Right cardiac atrium (tissue), 5 donors: ENCODE measurements around the gene NACAD. TPM values are rescaled to one million over a fixed set of nuclear protein-coding genes. Genes with fewer than 3 reads are reported as not detected.

Experiments
- ATAC-seq, 2 donors: fragments of 200-7000 bp; cut with Tn5 transposase; one replicate each; pipeline versions ENCODE4 v1.8.0 to v1.9.1; 2020; ENCODE audit warnings: moderate library complexity in 2 of 2, mild to moderate bottlenecking in 1 of 2
- DNase-seq, 3 donors: peaks; one replicate each; pipeline ENCODE4 v3.0.0-alpha.2; 2020
- H3K27ac ChIP-seq: one replicate; pipeline ENCODE4 v1.5.1; 2013; ENCODE audit warnings: mild to moderate bottlenecking, low read length, control low read depth, moderate library complexity
- H3K27me3 ChIP-seq: one replicate; pipeline ENCODE4 v1.6.1; 2013; ENCODE audit not compliant: control insufficient read depth, insufficient read depth
- H3K4me1 ChIP-seq: one replicate; pipeline ENCODE4 v1.6.1; 2013; ENCODE audit warnings: low read length; ENCODE audit not compliant: control insufficient read depth, insufficient read depth
- H3K4me3 ChIP-seq: one replicate; pipeline ENCODE4 v1.5.1; 2013; ENCODE audit warnings: low read length, control low read depth
- H3K9me3 ChIP-seq: one replicate; pipeline ENCODE4 v1.6.1; 2013; ENCODE audit warnings: low read length; ENCODE audit not compliant: control insufficient read depth
- WGBS: extraction: QIAGEN DNeasy Blood & Tissue Kit; methylation state at CpG from one replicate; pipeline ENCODE4 v1.1.7; 2013; 5-methylcytosine and 5-hydroxymethylcytosine counted together
- intact Hi-C, 4 donors: fragments of 100-400 bp; cut with DNase I; formaldehyde crosslinking; loops; one replicate each; pipeline versions ENCODE4 v1.11.0 to v1.14.0; 2022 to 2023
- polyA plus RNA-seq: library from polyadenylated mRNA; stranded (reverse); fragments of 200-250 nt; gene quantifications from one replicate; pipeline ENCODE4 v1.2.3, GENCODE V29; 2013
- total RNA-seq, 4 donors: library from RNA; stranded (reverse); fragmentation: NEBNext Ultra II Directional; extraction: Animal tissue kit (Norgen Biotek cat#: 25700); gene quantifications; one replicate each; pipeline ENCODE4 v1.2.1, GENCODE V29; 2021
- donor health status: healthy with polysubstance abuse.
- donor health status: DM: no; HTN: yes; CAD: no.
- donor health status: DM: no; HTN: no; CAD: no.
- donor health status: DM: no; HTN: yes; CAD: no; lungs with severe emphysema.
- donor health status: DM: yes; HTN: yes; CAD: no.

The NACAD gene
- total and polyA plus RNA-seq, 5 donors: 3.2 to 6.5 (median 4.8) TPM

DNA sequence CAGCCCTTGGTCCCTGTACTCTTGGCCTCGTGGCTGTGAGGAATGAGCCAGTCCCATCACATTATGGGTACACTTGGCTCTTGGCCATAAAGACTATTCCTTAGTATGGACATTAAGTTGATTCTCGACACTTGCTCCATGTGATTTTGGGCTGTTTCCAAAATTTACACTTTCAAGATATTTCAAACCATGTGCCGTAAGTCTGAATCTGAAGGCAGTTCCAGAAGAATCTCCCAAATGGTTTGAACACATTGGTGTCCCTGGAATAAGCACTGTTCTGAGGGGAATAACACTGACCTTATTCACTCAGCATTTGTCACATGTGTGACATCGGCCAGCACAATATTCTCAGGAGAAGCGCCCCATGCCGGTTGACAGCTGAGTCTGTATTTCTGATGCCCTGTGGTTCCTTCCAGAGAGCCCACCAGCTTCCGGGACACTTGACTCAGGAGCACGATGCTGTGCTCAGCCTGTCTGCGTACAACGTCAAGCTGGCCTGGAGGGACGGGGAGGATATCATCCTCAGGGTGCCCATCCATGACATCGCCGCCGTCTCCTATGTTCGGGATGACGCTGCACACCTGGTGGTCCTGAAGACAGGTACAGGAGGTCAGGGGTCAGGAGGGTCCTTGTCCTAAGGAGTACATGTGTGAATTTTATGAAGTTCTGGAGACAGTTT is 24.6 kb downstream of the NACAD start:
- Histone ChIP-seq H3K27ac (no peak overlapping the region), H3K27me3 (no peaks in the 10 kb centered on the region), H3K9me3 (no peaks in the 10 kb centered on the region), H3K4me3 (no peak overlapping the region), H3K4me1 (no peaks in the 10 kb centered on the region)
- ATAC-seq (no peak), DNase-seq (no peak)
- intact Hi-C loops: no loop called here
- 86% methylated on average over 16 of the region's 16 CpGs for WGBS

DNA sequence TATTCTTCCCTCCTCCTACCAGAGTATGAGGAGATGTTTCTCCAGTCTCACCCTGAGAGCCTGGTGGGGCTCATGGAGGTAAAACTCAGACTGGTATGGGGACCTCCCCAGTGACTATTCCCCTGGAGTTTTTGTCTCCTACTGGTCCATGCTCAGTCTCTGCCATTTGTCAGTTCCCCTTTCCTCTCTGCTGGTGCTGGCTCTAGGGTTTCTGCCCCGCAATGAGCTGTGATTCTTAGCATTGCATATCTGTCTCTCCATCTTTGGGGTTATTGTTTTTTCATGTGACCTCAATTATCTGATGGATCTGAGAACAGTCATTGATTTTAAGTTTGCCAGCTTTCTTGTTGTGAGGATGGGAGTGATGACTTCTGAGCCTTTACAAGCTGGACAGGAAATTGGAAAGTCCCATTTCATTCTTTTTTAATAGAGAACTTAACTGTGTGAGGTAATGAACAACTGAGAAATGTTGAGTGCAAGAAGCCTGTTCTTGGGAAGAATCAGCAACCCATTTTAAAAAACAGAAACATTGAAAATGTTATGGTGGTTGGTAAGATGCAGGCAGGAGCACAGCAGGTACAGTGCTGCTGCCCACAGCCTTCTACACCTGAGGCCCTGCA is 26.9 kb downstream of the NACAD start:
- ATAC-seq: no peak
- H3K27ac ChIP-seq: no peak overlapping the region
- intact Hi-C loops: no loop called here

DNA sequence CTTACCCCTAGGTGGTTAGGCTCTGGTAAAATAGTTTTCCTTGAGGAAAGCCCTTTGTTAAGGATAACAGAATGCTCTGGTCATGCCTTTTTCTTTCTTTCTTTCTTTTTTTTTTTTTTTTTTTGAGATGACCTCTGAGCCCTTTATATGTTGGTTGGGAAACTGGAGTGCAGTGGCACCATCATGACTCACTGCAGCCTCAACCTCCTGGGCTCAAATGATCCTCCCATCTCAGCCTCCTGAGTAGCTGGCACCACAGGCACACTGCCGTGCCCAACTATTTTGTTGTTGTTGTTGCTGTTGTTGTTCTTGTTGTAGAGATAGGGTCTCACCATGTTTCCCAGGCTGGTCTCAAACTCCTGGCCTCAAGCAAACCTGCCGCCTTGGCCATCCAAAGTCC is 27.4 kb downstream of the NACAD start:
- ATAC-seq (no peak), DNase-seq (no peak)
- Histone ChIP-seq H3K27ac (no peak overlapping the region), H3K27me3 (no peaks in the 10 kb centered on the region), H3K4me1 (no peaks in the 10 kb centered on the region), H3K9me3 (no peaks in the 10 kb centered on the region), H3K4me3 (no peak overlapping the region)
- 95% methylated on average over 2 of the region's 2 CpGs for WGBS
- intact Hi-C loops: no loop called here

More for the DNA sequence above, 26.9 kb downstream of the NACAD start:
- 89% methylated on average over 1 of the region's 1 CpG for WGBS
- Histone ChIP-seq H3K4me1 (no peaks in the 10 kb centered on the region), H3K9me3 (no peaks in the 10 kb centered on the region), H3K27me3 (no peaks in the 10 kb centered on the region), H3K4me3 (no peak overlapping the region)
- no peak for DNase-seq

DNA sequence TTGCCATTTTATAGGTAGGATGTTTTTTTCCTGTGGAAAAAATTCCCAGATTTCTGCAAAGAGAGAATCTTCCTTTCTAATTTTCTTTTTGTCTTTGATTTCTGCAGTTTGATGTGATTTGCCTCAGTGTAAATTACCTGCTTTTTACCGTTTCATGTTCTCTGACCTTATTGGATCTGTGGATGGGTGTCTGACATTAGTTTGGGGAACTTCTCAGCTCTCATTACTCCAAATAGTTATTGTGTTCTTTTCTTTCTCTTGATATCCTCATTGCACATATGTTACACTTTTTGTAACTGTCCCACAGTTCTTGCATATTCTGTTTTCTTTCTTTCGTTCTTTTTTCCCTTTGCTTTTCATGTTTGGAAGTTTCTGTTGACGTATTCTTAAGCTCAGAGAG is 28.5 kb downstream of the NACAD start:
- 93% methylated on average over 3 of the region's 3 CpGs for WGBS
- Histone ChIP-seq H3K9me3 (no peaks in the 10 kb centered on the region), H3K27me3 (no peaks in the 10 kb centered on the region), H3K4me1 (no peaks in the 10 kb centered on the region), H3K4me3 (no peak overlapping the region), H3K27ac (no peak overlapping the region)
- DNase-seq (no peak), ATAC-seq (no peak)
- intact Hi-C loops: no loop called here

DNA sequence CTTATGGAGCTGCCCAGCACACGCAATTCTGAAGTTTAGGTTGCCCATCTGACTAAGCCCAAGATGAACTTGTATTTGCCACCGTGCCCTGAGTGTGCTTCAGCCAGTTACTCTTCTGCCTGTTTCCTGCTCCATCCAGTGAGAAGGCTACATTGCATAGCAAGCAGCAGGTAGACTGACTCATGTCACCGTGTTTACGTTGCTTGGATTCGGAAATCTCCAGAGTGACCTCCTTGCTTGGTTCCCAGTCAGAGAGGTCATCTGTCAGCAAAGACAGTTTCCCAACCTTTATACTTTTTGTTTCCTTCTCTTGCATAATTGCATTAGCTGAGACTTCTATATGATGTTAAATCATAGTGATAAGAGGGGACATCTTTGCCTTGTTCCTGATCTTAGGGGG is 30.9 kb downstream of the NACAD start:
- intact Hi-C loops: no loop called here
- Histone ChIP-seq H3K9me3 (no peaks in the 10 kb centered on the region), H3K27me3 (no peaks in the 10 kb centered on the region), H3K4me1 (no peaks in the 10 kb centered on the region), H3K27ac (no peak overlapping the region), H3K4me3 (no peak overlapping the region)
- no peak for DNase-seq
- 93% methylated on average over 5 of the region's 5 CpGs for WGBS
- no peak for ATAC-seq

DNA sequence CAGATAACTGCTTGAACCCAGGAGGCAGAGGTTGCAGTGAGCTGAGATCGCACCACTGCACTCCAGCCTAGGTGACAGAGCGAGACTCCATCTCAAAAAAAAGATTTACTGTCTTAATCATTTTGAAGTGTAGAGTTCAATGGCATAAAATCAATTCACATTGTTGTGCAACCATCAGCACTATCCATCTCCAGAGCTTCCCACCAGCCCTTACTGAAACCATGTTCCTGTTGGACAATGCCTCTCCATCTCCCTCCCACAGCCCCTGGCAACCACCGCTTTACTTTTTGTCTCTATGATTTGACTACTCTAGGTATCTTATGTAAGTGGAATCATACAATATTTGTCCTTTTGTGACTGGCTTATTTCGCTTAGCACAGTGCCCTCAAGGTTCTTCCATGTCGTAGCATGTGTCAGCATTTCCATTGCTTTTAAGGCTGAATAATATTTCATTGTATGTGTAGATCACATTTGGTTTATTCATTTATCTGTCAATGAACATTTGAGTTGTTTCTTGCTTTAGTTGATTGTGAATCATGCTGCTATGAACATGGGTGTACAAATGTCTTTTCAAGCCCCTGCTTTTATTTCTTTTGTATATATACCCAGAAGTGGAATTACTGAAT is 33.1 kb downstream of the NACAD start:
- Histone ChIP-seq H3K27me3 (no peaks in the 10 kb centered on the region), H3K27ac (no peak overlapping the region), H3K4me3 (no peak overlapping the region), H3K4me1 (no peaks in the 10 kb centered on the region), H3K9me3 (no peaks in the 10 kb centered on the region)
- DNase-seq (no peak), ATAC-seq (no peak)
- intact Hi-C loops: no loop called here
- 97% methylated on average over 5 of the region's 5 CpGs for WGBS

DNA sequence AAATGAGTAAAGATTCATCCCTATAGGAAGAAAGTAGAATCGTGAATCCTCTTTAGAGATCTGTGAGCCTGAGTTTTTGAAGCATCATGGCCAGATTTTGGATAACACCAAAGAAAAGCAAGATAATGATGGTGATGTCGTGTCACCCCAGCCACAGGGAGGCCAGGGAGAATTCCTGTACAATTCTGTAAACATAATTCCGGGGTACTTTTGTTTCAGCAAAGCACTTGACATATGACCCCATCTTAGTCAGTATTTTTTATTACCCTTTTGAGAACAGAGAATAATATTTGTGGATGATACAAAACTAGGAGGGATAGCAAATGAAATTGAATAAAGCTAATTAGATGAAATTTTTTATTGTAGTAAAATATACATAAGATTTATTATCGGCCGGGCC is 33.8 kb downstream of the NACAD start:
- WGBS: 88% methylated on average over 5 of the region's 5 CpGs
- no peak overlapping the region for H3K27ac ChIP-seq
- no peaks in the 10 kb centered on the region for H3K9me3 ChIP-seq
- DNase-seq: no peak
- intact Hi-C loops: no loop called here
- no peak overlapping the region for H3K4me3 ChIP-seq
- no peaks in the 10 kb centered on the region for H3K27me3 ChIP-seq
- ATAC-seq: no peak
- no peaks in the 10 kb centered on the region for H3K4me1 ChIP-seq

DNA sequence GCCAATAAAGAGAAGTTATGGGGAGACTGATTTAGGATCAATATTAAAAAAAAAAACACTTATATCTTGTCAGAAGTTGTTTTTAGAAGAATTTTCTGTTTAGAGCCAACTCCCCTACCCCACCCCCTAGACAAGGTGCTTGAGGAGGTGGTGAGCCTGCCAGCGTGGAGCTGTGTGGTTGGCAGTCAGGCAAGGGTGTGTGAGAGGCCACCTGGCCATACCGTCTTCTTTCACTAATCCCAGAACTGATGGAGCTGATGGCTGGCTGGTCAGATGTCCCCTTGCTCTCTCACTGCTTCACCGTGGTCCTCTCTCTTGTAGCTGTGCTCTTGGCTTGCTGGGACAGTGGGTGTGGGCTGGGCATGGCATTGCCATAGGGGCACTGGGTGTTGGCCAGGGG is 34.3 kb downstream of the NACAD start:
- WGBS: 95% methylated on average over 3 of the region's 3 CpGs
- Histone ChIP-seq H3K27me3 (no peaks in the 10 kb centered on the region), H3K9me3 (no peaks in the 10 kb centered on the region), H3K4me3 (no peak overlapping the region), H3K4me1 (no peaks in the 10 kb centered on the region), H3K27ac (no peak overlapping the region)
- ATAC-seq: peak; percentile 22 to 31
- intact Hi-C loops: no loop called here
- no peak for DNase-seq

DNA sequence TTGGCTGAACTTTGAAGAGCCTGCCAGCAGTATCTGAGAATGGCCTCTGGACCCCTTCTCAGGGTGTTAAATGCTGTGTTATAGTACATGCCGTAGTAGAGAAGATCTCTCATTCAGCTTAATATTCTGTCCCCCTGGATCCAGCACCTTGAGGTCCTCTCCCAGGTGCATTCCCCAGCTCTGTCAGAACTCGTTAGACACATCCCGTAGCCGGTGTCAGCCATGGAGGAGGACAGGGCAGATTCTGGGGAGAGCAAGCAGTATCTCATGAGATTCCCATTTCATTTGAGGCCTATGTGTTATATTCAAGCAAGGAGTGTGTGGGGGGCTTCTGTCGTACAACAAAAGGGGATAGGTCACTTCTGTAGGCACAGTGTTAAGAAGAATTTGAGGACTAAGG is 34.8 kb downstream of the NACAD start:
- intact Hi-C loops: no loop called here
- no peaks in the 10 kb centered on the region for H3K4me1 ChIP-seq
- DNase-seq: no peak
- H3K27me3 ChIP-seq: no peaks in the 10 kb centered on the region
- 99% methylated on average over 5 of the region's 5 CpGs for WGBS
- H3K27ac ChIP-seq: no peak overlapping the region
- no peak overlapping the region for H3K4me3 ChIP-seq
- no peak for ATAC-seq
- no peaks in the 10 kb centered on the region for H3K9me3 ChIP-seq

DNA sequence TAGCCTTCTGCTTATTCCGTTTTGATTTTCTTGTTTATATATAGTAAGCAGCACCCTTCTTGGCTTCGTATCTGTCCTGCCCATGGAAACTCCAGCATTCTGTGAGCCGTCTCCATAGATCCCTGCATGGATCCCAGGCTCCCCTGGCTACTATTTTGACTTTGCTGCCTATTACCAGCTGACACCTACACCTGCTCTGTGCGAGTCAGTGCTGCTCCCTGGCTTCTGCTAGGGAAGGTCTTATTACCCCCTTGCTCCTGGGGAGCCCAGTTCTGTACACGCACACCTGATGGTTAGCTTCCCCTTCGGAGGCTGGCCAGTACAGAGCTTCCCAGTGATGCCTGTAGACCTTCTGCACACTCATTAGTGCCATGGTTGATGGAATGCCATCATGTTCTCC is 35.4 kb downstream of the NACAD start:
- no peaks in the 10 kb centered on the region for H3K27me3 ChIP-seq
- DNase-seq (no peak), ATAC-seq (no peak)
- H3K9me3 ChIP-seq: no peaks in the 10 kb centered on the region
- no peaks in the 10 kb centered on the region for H3K4me1 ChIP-seq
- intact Hi-C loops: no loop called here
- WGBS: 64% methylated on average over 6 of the region's 6 CpGs
- H3K4me3 ChIP-seq: no peak overlapping the region
- no peak overlapping the region for H3K27ac ChIP-seq

DNA sequence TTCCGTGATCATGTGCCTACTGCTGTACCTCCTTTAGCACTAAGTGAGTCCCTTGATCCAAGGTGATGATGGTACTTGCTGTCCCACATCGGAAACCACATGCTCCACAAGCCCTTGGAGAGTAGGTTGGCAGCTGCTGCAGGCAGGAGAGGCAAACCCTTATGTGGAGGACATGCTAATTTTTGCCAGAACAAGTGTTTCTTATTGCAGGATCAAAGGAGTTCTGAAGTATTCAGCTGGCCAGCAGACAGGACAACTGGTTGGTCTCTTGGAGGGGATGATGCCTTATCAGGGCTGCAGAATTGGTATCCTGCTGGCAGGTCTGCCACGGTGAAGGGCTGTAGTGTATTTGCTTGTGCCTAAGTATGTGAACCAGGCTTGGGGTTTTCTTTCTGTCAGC is 36.8 kb downstream of the NACAD start:
- no peaks in the 10 kb centered on the region for H3K27me3 ChIP-seq
- no peak overlapping the region for H3K27ac ChIP-seq
- no peaks in the 10 kb centered on the region for H3K4me1 ChIP-seq
- no peaks in the 10 kb centered on the region for H3K9me3 ChIP-seq
- ATAC-seq (peak in 1 of 2 donors; percentile 46), DNase-seq (no peak)
- no peak overlapping the region for H3K4me3 ChIP-seq
- intact Hi-C loops: no loop called here
- 77% methylated on average over 3 of the region's 3 CpGs for WGBS
